Hepatocyte (in vitro differentiated cells): Measurements from ENCODE around the gene LRRC1.

Experiments used
- EZH2 ChIP-seq: fragments of 200-600 bp; sonication (generic); IDR thresholded peaks from 2 replicates; pipeline ENCODE4 v1.6.1; 2016; ENCODE audit warnings: antibody characterized with exemption, mild to moderate bottlenecking, borderline replicate concordance
- TF ChIP-seq, protein P1 (sequence below): fragments of 200-600 bp; sonication (generic); IDR thresholded peaks from 2 replicates; pipeline ENCODE4 v1.5.1; 2016; ENCODE audit warnings: antibody characterized with exemption, mild to moderate bottlenecking; ENCODE audit not compliant: poor library complexity

DNA sequence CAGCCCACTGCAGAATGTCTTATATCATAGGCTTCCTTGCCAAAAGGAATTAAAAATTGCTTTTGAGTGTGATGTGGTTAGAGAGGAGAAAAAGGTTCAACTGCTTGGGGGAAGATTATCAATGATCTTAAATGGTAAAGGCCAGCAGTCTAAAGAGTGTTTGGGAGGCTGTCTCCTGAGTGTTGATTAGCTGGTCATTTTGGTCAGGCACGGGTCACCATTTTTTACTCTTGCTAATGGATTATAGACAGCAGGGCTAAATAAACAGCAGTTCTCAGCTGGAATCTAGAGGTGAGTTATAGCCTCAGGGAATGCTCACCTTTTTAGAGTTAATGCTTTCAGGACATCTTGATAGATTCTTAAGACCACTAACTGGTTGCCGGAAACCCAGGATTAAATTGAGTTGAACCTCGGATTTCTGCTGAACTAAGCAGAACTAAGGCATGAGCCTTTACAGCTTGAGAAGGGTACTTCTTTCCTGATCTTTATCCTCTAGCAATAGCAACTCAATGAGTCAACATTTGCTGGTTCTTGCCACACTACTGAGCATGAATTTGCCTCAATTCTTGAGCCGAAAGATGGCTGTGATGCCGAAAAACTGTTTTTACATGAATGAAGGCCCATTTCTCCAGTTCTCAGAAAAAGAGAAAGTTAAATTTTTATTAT lies 120.4 kb downstream of the LRRC1 start:
- TF ChIP-seq, protein P1, sequence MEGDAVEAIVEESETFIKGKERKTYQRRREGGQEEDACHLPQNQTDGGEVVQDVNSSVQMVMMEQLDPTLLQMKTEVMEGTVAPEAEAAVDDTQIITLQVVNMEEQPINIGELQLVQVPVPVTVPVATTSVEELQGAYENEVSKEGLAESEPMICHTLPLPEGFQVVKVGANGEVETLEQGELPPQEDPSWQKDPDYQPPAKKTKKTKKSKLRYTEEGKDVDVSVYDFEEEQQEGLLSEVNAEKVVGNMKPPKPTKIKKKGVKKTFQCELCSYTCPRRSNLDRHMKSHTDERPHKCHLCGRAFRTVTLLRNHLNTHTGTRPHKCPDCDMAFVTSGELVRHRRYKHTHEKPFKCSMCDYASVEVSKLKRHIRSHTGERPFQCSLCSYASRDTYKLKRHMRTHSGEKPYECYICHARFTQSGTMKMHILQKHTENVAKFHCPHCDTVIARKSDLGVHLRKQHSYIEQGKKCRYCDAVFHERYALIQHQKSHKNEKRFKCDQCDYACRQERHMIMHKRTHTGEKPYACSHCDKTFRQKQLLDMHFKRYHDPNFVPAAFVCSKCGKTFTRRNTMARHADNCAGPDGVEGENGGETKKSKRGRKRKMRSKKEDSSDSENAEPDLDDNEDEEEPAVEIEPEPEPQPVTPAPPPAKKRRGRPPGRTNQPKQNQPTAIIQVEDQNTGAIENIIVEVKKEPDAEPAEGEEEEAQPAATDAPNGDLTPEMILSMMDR: no peak
- TF ChIP-seq EZH2: no peak
